Left kidney (tissue), 2 donors: ENCODE measurements around the gene ALKAL2. TPM values are rescaled to one million over a fixed set of nuclear protein-coding genes. Genes with fewer than 3 reads are reported as not detected.

Source experiments
- DNase-seq: peaks from one replicate; pipeline ENCODE4 v3.0.0-alpha.2; 2013
- polyA plus RNA-seq: library from polyadenylated mRNA; unstranded; fragments of 120-200 nt; gene quantifications from one replicate; pipeline ENCODE4 v1.2.1, GENCODE V29; 2013; ENCODE audit not compliant: insufficient read length

Gene ALKAL2
- polyA plus RNA-seq, 1 donor, result 4.9 TPM

GRCh38 chr2:271917-272316 is 16.0 kb downstream of the ALKAL2 start:
- no peak for DNase-seq

- no peak for DNase-seq
Observed at GRCh38 chr2:270861-271260, 17.0 kb downstream of the ALKAL2 start.

GRCh38 chr2:269356-270030 is 18.4 kb downstream of the ALKAL2 start:
- DNase-seq, result no peak

GRCh38 chr2:268323-268722 is 19.6 kb downstream of the ALKAL2 start:
- no peak for DNase-seq

- peak; percentile 94 for DNase-seq
Observed at GRCh38 chr2:264493-265468, 23.1 kb downstream of the ALKAL2 start, which contains the start of gene ACP1. Gene ACP1, plus strand, starts transcription at chr2:264947. Its CDS starts 18 bp downstream, at chr2:264965.

GRCh38 chr2:263774-264492 is 24.0 kb downstream of the ALKAL2 start, which contains the start of gene SH3YL1:
Gene SH3YL1, minus strand, starts transcription at chr2:264032. Its CDS starts 48 bp downstream, at chr2:263984.
- no peak for DNase-seq

- no peak for DNase-seq
Observed at GRCh38 chr2:263022-263738, 24.7 kb downstream of the ALKAL2 start.

GRCh38 chr2:262117-262516 is 25.8 kb downstream of the ALKAL2 start:
- no peak for DNase-seq

GRCh38 chr2:260507-261161 is 27.3 kb downstream of the ALKAL2 start:
- no peak for DNase-seq

GRCh38 chr2:259789-260331 is 28.0 kb downstream of the ALKAL2 start:
- no peak for DNase-seq

- DNase-seq, result no peak
Observed at GRCh38 chr2:258933-259332, 29.0 kb downstream of the ALKAL2 start.

- DNase-seq, result no peak
Observed at GRCh38 chr2:257842-258241, 30.0 kb downstream of the ALKAL2 start.

GRCh38 chr2:257429-257828 is 30.5 kb downstream of the ALKAL2 start:
- DNase-seq, result no peak

GRCh38 chr2:256094-256493 is 31.8 kb downstream of the ALKAL2 start:
- no peak for DNase-seq

- no peak for DNase-seq
Observed at GRCh38 chr2:255195-255594, 32.7 kb downstream of the ALKAL2 start.

- no peak for DNase-seq
Observed at GRCh38 chr2:254241-254640, 33.6 kb downstream of the ALKAL2 start.

GRCh38 chr2:253202-253638 is 34.7 kb downstream of the ALKAL2 start:
- DNase-seq, result no peak

- no peak for DNase-seq
Observed at GRCh38 chr2:252001-252602, 35.8 kb downstream of the ALKAL2 start.

- DNase-seq, result no peak
Observed at GRCh38 chr2:249538-250042, 38.3 kb downstream of the ALKAL2 start.

GRCh38 chr2:248724-249123 is 39.2 kb downstream of the ALKAL2 start:
- DNase-seq, result no peak
